ENCODE measurements around the gene PIK3CD. TPM values are rescaled to one million over a fixed set of nuclear protein-coding genes. Genes with fewer than 3 reads are reported as not detected.
"Not testable (repeated sequence)": the region's sequence is repeated elsewhere in the genome, so short reads cannot be mapped to it uniquely, and the experiment has no call there.

The PIK3CD gene
- total RNA-seq, 2 experiments from 2014 or later, result 129 to 138 TPM

- ChIA-PET POLR2A (no interaction called here), CTCF (no interaction called here)
- Mint-ChIP-seq H3K4me3 (no peak overlapping the region), H3K9me3 (no peaks in the 10 kb centered on the region), H3K27ac (no peak overlapping the region), H3K36me3 (peaks cover 7% of the 10 kb centered on the region), H3K4me1 (ENCODE audit: low read depth) (peaks cover 9% of the 10 kb centered on the region), H3K27me3 (no peaks in the 10 kb centered on the region)
- DNase-seq, result no peak
- intact Hi-C loops (cut with micrococcal nuclease), result no loop called here
Observed at GRCh38 chr1:9755441-9755995, 104.0 kb downstream of the PIK3CD start.

GRCh38 chr1:9758559-9759121, 107.1 kb downstream of the PIK3CD start:
- Mint-ChIP-seq H3K36me3 (no peaks in the 10 kb centered on the region), H3K4me3 (no peak overlapping the region), H3K27ac (no peak overlapping the region), H3K4me1 (ENCODE audit: low read depth) (peaks cover 9% of the 10 kb centered on the region), H3K9me3 (no peaks in the 10 kb centered on the region), H3K27me3 (no peaks in the 10 kb centered on the region)
- intact Hi-C loops (cut with micrococcal nuclease), result no loop called here
- DNase-seq, result no peak
- ChIA-PET CTCF (interaction anchor here (1.9 kb wide), 1 partner anchor 26 kb away, joined by 5 read pairs; no protein-coding TSS in a partner anchor), POLR2A (no interaction called here)

- Mint-ChIP-seq H3K4me1 (ENCODE audit: low read depth) (peaks cover 15% of the 10 kb centered on the region), H3K27ac (no peak overlapping the region), H3K36me3 (no peaks in the 10 kb centered on the region), H3K27me3 (no peaks in the 10 kb centered on the region), H3K4me3 (no peak overlapping the region), H3K9me3 (no peaks in the 10 kb centered on the region)
- DNase-seq, result no peak
- ChIA-PET POLR2A (no interaction called here), CTCF (interaction anchor here (1.9 kb wide), 1 partner anchor 25 kb away, joined by 5 read pairs; no protein-coding TSS in a partner anchor)
- intact Hi-C loops (cut with micrococcal nuclease), result no loop called here
Observed at GRCh38 chr1:9759939-9760338, 108.4 kb downstream of the PIK3CD start.

- H3K36me3 Mint-ChIP-seq, result no peaks in the 10 kb centered on the region
- no peak overlapping the region for H3K4me3 Mint-ChIP-seq
- no peaks in the 10 kb centered on the region for H3K27me3 Mint-ChIP-seq
- no peaks in the 10 kb centered on the region for H3K9me3 Mint-ChIP-seq
- ChIA-PET CTCF (no interaction called here), POLR2A (no interaction called here)
- H3K27ac Mint-ChIP-seq, result no peak overlapping the region
- no peak for DNase-seq
- intact Hi-C loops (cut with micrococcal nuclease), result no loop called here
- H3K4me1 Mint-ChIP-seq (ENCODE audit: low read depth), result peaks cover 15% of the 10 kb centered on the region
Observed at GRCh38 chr1:9760824-9761223, 109.3 kb downstream of the PIK3CD start.

GRCh38 chr1:9761855-9762254, 110.3 kb downstream of the PIK3CD start:
- intact Hi-C loops (cut with micrococcal nuclease), result no loop called here
- Mint-ChIP-seq H3K4me1 (ENCODE audit: low read depth) (peaks cover 18% of the 10 kb centered on the region), H3K4me3 (no peak overlapping the region), H3K36me3 (no peaks in the 10 kb centered on the region), H3K9me3 (no peaks in the 10 kb centered on the region), H3K27ac (no peak overlapping the region), H3K27me3 (no peaks in the 10 kb centered on the region)
- POLR2A ChIA-PET, result no interaction called here
- DNase-seq, result no peak
- CTCF ChIA-PET, result no interaction called here

GRCh38 chr1:9762446-9762845, 110.9 kb downstream of the PIK3CD start:
- H3K4me3 Mint-ChIP-seq; H3K9me3 Mint-ChIP-seq; intact Hi-C loops (cut with micrococcal nuclease); CTCF ChIA-PET; POLR2A ChIA-PET; H3K27me3 Mint-ChIP-seq; H3K27ac Mint-ChIP-seq; DNase-seq; H3K36me3 Mint-ChIP-seq: not testable (repeated sequence)
- H3K4me1 Mint-ChIP-seq (ENCODE audit: low read depth), result peaks cover 18% of the 10 kb centered on the region

- H3K9me3 Mint-ChIP-seq, result no peaks in the 10 kb centered on the region
- no peaks in the 10 kb centered on the region for H3K36me3 Mint-ChIP-seq
- DNase-seq, result no peak
- ChIA-PET CTCF (interaction anchor here (0.6 kb wide), 1 partner anchor 18 kb away, joined by 3 read pairs; no protein-coding TSS in a partner anchor), POLR2A (no interaction called here)
- no peaks in the 10 kb centered on the region for H3K27me3 Mint-ChIP-seq
- peaks cover 16% of the 10 kb centered on the region for H3K4me1 Mint-ChIP-seq (ENCODE audit: low read depth)
- intact Hi-C loops (cut with micrococcal nuclease), result no loop called here
- no peak overlapping the region for H3K27ac Mint-ChIP-seq
- no peak overlapping the region for H3K4me3 Mint-ChIP-seq
Observed at GRCh38 chr1:9763914-9764313, 112.4 kb downstream of the PIK3CD start.

- no peaks in the 10 kb centered on the region for H3K9me3 Mint-ChIP-seq
- peak overlapping the region; percentile 16 for H3K27ac Mint-ChIP-seq
- H3K4me3 Mint-ChIP-seq, result no peak overlapping the region
- ChIA-PET CTCF (interaction anchor here (0.6 kb wide), 1 partner anchor 17 kb away, joined by 3 read pairs; no protein-coding TSS in a partner anchor), POLR2A (no interaction called here)
- DNase-seq, result no peak
- no peaks in the 10 kb centered on the region for H3K27me3 Mint-ChIP-seq
- no peaks in the 10 kb centered on the region for H3K36me3 Mint-ChIP-seq
- H3K4me1 Mint-ChIP-seq (ENCODE audit: low read depth), result peaks cover 16% of the 10 kb centered on the region
- intact Hi-C loops (cut with micrococcal nuclease), result no loop called here
Observed at GRCh38 chr1:9764550-9764949, 113.0 kb downstream of the PIK3CD start.

GRCh38 chr1:9766759-9767442, 115.4 kb downstream of the PIK3CD start:
- no peaks in the 10 kb centered on the region for H3K9me3 Mint-ChIP-seq
- DNase-seq, result no peak
- ChIA-PET CTCF (interaction anchor here (1.6 kb wide), 1 partner anchor 18 kb away, joined by 7 read pairs; no protein-coding TSS in a partner anchor), POLR2A (interaction anchor here (0.6 kb wide), 1 partner anchor 67 kb away, joined by 3 read pairs; no protein-coding TSS in a partner anchor)
- H3K27ac Mint-ChIP-seq, result no peak overlapping the region
- no peaks in the 10 kb centered on the region for H3K27me3 Mint-ChIP-seq
- peaks cover 9% of the 10 kb centered on the region for H3K4me1 Mint-ChIP-seq (ENCODE audit: low read depth)
- intact Hi-C loops (cut with micrococcal nuclease), result no loop called here
- H3K36me3 Mint-ChIP-seq, result no peaks in the 10 kb centered on the region
- no peak overlapping the region for H3K4me3 Mint-ChIP-seq

GRCh38 chr1:9767964-9768668, 116.6 kb downstream of the PIK3CD start:
- Mint-ChIP-seq H3K4me3 (no peak overlapping the region), H3K4me1 (ENCODE audit: low read depth) (peaks cover 9% of the 10 kb centered on the region), H3K27ac (no peak overlapping the region), H3K9me3 (no peaks in the 10 kb centered on the region), H3K36me3 (peaks cover 5% of the 10 kb centered on the region), H3K27me3 (no peaks in the 10 kb centered on the region)
- intact Hi-C loops (cut with micrococcal nuclease), result no loop called here
- peak; percentile 36 for DNase-seq
- ChIA-PET CTCF (no interaction called here), POLR2A (no interaction called here)

GRCh38 chr1:9768983-9769382, 117.5 kb downstream of the PIK3CD start:
- POLR2A ChIA-PET, result no interaction called here
- intact Hi-C loops (cut with micrococcal nuclease), result no loop called here
- Mint-ChIP-seq H3K4me1 (ENCODE audit: low read depth) (peaks cover 9% of the 10 kb centered on the region), H3K9me3 (no peaks in the 10 kb centered on the region), H3K36me3 (peaks cover 7% of the 10 kb centered on the region), H3K4me3 (no peak overlapping the region), H3K27ac (no peak overlapping the region), H3K27me3 (no peaks in the 10 kb centered on the region)
- CTCF ChIA-PET, result no interaction called here
- no peak for DNase-seq

- intact Hi-C loops (cut with micrococcal nuclease), result no loop called here
- H3K4me3 Mint-ChIP-seq, result no peak overlapping the region
- ChIA-PET CTCF (no interaction called here), POLR2A (no interaction called here)
- no peak overlapping the region for H3K27ac Mint-ChIP-seq
- peaks cover 7% of the 10 kb centered on the region for H3K36me3 Mint-ChIP-seq
- H3K27me3 Mint-ChIP-seq, result no peaks in the 10 kb centered on the region
- no peak for DNase-seq
- no peaks in the 10 kb centered on the region for H3K9me3 Mint-ChIP-seq
- peaks cover 10% of the 10 kb centered on the region for H3K4me1 Mint-ChIP-seq (ENCODE audit: low read depth)
Observed at GRCh38 chr1:9770298-9770697, 118.8 kb downstream of the PIK3CD start.

Measured in activated CD4-positive, alpha-beta memory T cell treated with anti-CD3 and anti-CD28 coated beads for 36 hours (primary cell).